HG03354 (cell line): ENCODE measurements around the gene IMMP2L.
A peak's percentile ranks its signal among the peaks of the same experiment; 100 is the strongest.

Source experiments
- ATAC-seq: cut with Tn5 transposase; IDR thresholded peaks from one replicate; pipeline ENCODE4 v1.9.1; 2021; ENCODE audit warnings: mild to moderate bottlenecking; ENCODE audit not compliant: unreplicated experiment, poor library complexity, severe bottlenecking

IMMP2L gene

DNA sequence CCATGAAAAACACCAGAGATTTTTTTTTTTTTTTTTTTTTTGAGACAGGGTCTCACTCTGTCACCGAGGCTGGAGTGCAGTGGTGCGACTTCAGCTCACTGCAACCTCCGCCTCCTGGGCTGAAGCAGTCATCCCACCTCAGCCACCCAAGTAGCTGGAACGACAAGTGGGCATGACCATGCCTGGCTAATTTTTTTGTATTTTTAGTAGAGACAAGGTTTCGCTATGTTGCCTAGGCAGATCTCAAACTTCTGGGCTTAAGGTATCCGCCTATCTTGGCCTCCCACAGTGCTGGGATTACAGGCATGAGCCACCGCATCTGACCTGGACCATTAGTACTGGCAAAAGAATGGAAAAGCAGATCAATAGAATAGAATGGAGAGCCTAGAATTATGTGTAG is 530.4 kb downstream of the IMMP2L start:
- ATAC-seq = no peak

DNA sequence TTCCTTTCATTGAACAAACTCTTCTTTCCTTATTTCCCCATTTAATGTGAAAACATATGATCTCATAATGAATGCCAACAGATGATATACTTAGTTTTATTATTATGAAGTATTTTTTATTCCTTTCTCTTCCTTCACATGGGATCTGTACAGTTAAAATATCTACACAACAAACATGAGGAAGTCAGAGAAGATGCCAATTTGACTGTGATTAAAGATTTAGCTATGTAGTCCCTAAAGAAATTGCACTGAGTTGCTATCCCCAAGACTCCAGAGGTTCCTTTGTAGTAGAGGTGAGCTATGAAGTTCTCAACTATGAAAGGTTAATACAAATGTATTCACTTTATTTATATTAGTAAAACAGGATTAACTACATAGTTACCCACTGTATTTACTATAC is 532.0 kb downstream of the IMMP2L start:
- no peak for ATAC-seq

DNA sequence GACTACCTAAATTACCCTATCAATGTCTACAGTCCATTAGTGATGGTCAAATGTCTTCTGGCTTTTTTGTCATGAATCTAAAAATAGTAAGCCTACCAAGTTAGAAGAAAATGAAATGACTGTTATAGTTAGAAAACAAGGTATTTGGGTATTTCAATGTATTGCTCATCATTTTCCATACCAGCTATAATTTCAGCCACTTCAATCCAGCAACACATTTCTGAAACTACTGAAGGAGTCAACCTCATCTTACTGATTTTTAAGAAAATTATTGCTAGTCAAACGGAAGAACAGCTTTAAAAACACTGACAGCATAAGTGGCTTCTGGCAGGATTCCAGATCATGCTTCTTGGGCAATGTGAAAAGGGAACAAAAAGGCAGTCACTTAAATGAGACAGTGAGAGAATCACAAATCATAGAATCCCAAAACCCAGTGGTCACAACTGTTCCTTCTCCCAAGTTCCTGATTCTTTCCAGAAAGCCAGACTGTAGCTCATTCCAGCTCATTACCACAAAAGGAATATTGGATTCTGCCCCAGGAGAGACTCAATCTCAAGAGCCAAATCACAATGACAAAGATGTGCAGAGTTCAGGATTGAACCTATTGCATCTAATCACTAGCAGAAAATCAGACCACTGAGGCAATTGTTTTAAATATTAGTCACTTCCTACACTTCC is 532.6 kb downstream of the IMMP2L start:
- ATAC-seq = peak; percentile 68

DNA sequence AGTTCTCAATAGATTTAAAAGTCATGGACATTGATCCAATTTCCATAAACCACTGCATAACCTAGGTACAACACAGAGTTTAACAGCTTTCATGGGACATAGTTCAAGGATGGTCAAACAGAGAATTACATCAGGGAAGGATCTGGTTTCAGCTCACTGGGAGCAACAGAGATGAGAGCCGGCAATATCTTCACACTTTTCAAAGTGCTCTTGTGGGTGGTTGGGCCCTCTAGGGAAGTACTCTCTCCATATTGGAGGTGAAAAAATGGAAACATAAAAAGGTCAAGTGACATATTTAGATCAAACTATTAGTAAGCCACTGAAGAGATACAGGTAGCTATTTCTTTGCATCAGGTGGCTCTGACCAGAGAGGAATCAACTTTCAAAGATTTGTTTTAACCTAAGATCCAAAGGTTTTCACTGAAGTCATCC is 533.1 kb downstream of the IMMP2L start:
- no peak for ATAC-seq

DNA sequence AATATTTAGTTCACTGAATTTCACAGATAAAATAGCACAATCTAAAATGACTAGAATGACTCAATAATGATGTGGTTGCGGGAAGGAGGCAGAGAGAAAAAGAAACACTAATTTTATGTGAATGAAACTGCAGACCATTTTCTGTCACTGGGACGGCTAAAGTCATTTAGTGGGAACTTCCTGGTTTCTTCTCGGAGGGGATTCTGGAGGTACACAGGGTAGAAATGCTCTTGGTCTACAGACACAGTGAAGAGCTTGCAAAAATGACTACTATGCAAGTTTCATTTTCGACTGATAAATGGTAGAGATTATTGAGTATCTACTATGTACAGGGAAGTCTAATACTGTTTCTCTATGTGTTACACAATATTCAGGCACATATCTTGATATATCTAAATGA is 534.9 kb downstream of the IMMP2L start:
- ATAC-seq = no peak

DNA sequence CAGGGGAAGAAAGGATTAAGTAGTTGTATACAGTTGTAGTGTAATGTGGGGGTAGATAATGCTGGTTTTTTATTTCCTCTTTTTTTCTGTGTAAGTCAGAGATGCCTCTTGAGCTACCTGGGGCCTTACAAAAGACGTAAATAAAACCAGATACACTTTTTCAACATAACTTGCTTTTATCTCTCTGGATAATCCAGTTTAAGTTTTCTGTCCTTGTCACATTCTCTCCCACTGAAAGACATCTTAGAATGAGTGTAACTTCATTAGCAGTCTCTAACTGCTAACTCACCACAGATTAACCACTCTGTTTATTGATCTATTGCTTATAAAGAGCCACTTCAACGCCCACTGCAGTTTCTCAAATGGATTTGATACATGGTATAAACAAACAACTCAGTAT is 535.5 kb downstream of the IMMP2L start:
- ATAC-seq = no peak

DNA sequence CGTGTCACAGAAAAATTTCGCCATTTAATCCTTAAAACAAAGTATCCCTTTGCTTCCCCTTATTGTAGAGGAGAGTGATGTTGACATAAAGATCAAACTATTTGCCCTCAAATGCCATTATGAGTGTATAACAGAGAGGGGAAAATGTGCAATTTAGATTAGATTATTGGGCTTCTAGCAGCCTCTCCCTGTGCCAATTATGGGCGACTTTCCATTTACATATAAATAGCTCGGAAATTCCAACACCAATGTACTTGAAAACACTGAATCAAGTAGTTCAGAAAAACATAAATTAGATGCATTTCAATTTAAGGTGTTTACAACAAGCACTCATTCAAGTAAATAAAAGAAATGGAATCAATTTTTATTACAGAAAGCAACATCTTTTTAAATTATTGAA is 535.9 kb downstream of the IMMP2L start:
- ATAC-seq = no peak

DNA sequence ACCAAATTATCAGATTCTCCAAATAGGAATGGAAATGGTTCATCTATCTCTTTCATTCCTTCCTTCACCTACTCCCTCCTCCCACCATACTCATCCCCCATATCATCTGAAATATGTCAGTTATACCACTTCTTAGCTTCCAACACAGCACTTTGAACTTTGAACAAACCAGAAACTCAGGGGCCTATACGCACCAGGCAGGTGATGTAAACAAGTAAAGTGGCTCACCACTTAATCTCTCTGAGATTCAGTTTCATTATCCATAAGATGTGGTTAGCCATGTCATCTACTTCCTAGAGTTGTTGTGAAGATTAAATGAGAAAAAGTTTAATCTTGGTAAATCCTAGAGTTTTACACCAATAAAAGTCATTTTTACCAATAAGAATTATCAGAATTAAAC is 537.3 kb downstream of the IMMP2L start:
- peak; percentile 59 for ATAC-seq

DNA sequence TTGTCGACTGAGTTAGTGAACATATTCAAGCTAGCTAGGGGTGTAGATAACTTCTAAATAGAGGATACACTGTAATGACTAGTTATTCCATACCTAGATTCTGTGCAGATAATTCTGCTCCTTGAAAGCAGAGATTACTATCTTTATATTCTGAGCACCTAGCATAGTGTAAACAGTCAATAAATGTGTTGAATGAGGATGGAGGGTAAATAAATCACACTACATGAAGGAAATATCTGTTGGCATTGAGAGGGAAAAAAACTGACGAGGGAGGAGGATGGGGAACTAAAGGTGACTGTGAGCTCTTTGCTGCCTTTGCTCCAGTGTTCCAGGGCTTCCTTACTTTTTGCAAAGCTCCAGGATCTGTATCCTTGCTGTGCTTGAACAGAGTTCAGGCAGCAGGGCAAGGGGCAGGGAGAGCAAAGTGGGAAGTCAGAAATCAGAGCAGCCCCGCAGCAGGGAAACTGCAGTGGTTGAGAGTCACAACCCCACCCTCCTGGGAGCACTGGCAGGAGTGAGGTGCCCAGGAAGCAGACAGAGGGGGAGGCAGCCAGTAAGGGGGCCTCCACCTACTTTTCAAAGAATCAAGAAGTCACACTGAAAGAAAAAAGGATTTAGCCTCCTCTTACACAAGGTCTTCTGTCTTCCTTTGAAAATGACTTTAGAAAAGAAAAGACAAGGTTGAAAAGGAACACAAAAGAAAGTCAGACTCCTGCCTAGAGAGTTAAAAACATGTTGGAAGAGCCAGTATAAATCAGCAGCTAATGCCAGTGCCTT is 543.1 kb downstream of the IMMP2L start:
- no peak for ATAC-seq

DNA sequence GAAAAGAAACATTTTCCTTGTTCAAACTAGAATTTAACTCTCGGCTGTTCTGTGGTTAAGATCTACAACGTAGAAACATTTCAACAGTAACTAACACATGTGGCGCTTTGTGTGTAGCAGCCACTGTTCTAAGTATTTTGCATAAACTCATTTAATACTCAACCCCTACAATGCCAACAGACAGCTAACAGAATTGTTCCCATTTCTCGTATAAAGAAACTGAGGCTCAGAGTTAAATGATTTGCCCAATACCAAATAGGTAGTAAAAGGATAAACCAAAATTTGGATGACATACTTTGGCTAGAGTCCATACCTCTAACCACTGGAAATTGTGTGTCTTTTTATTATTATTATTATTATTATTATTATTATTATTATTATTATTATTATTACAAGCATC is 543.8 kb downstream of the IMMP2L start:
- ATAC-seq = no peak

DNA sequence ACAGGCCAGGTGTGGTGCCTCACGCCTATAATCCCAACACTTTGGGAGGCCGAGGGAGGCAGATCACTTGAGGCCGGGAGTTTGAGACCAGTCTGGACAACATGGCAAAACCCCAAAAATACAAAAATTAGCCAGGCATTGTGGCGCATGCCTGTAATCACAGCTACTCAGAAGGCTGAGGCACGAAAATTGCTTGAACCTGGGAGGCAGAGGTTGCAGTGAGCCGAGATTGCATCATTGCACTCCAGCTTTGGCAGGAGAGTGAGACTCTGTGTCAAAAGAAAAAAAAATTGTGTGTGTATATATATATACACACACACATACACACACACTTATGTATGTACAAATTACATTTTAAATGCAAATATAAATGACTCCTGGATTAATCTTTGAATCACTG is 548.2 kb downstream of the IMMP2L start:
- no peak for ATAC-seq

DNA sequence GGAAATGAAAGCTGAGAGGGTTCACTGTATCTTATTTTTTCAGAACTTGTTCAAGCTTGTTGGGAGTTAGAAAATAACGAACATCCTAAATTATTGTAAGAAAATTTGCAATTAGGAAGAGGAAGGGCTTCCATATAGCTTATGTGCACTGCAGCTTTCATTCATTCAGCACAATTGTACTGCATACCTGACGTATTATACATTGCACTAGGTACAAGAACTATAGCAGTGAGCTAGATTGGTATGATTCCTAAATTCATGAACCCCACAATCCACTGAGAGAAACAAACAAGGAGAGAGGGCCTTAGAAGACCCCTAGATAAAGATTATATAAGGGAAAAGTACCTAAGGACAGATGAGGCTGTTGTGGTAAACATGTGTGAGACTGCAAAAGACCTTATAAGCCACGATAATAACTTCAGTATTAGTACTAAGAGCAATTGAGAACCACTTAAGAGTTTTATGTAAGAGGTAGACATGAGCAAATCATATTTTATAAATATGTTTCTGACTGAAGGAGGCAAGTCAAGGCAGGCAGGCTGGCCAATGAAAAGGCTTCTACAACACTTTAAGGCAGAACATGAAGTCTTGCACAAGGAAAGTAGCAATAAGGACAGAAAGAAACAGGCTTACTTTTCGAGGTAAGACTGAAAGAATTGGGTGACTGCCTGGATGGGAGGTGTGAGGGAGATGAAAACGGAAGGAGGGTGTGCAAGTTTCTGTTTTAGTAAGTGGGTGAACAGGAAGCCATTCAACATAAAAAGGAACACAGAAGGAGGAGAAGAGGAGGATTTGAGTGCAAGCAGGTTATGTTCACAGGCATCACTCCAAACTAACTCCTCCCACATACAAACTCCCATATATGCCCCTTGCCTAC is 549.3 kb downstream of the IMMP2L start:
- peak; percentile 92 for ATAC-seq

DNA sequence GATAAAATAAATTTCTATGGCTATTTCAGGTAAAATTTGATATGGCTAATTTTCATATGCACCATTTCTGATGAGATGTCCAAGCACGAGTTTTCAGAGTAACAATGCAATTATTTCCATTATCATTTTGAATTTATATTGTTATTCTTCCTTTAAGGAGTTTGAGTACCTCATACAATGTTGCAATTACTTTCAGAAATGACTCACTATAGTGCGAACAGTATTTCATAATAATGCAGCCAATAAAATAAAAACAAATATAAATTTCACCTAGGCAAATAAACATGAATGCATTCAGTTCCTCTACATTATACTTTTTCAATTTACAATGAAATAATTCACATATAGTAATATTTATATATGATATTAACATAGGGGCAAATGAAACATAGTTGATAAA is 550.1 kb downstream of the IMMP2L start:
- ATAC-seq = no peak

DNA sequence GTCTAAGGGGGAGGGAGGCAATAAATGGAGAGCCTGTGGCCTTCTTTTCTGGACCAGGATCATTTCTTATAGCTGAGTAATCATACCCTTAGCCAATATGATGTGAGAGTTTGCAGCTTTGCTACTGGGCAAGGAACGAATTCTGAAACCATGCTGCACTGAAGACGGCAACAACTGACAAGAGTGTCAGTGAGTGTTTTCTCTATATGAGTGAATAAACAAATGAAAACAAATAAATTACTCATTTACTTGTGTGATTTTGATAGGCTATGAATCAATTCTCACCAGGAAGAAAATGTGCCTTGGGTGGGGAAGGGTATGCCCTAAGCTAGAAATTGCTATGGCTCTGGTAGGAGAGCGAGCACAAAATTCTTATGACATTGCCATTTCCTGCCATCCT is 550.8 kb downstream of the IMMP2L start:
- ATAC-seq = no peak

DNA sequence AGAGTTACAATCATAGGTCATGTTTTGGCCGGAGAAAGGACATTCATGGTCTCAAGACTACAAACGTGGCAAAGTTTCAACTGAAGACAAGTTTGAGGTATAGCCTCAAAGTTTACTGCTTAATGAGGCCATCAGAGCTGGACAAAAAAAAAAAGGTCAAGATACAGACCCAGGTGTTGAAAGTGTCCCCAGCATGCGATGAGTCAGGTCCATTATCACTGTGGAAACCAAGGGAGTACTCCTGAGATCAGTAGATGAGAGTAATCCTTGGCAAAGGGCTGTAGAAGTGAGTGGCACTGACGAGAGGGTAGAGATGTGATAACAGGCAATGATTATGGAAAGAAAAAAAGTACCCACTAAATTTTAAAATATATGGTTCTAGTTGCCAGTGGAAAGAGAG is 551.5 kb downstream of the IMMP2L start:
- no peak for ATAC-seq

DNA sequence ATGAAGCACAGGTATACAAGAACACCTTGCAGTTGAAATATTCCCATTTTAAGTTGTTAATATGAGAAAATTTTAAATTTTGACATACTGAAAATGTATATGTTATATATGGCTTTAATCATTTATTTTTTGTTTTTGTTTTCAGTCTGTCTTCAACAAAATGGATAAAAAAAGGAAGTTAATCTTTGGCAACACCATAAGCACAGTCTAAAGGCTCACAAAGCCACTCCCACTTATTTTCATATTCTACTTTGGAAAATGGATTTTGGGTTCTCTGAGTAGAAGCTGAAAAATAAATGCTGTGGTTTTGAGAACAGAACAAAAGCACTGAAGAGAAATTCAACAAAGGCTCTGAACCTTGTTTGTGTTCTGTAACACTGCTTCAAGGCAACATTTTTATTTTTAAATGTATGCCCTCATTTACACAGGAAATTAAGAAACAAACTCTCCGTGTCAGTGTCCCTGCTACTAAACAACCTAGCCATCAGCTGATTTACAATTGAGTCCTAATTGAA is 552.7 kb downstream of the IMMP2L start:
- no peak for ATAC-seq

DNA sequence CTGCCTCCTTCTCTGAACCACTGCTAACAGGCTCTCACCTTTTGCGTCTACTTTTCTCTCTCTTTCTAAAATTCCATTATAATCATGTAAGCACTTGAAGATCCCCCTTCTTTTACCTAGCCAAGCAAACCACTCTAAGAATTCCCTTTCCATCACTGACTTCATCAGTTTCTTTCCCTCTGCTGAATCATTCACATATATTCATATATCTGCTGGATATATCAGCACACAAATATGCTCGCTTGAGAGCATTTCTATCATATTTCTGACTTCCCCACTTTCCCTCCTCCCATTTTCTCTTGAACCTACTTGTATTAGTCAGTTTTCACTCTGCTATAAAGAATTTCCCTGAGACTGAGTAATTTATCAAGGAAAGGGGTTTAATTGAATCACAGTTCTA is 555.6 kb downstream of the IMMP2L start:
- no peak for ATAC-seq

DNA sequence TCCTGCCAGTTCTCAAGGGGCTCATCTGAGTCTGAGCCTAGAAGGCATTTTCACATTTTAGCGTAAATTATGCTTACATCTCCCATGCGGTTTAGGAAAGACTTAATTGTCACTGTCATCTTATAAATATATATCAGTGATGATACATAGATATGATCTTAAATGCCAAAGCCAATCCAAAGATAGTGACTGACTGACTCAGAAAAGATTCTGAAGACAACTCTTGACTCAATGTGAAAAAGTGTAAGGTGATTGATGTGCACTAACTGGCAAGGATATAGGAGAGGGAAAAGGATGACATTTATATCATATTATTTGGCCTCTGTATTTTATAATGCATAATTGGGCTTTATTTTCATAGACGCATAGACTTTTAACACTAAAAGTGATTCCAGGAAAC is 556.3 kb downstream of the IMMP2L start:
- ATAC-seq = no peak

DNA sequence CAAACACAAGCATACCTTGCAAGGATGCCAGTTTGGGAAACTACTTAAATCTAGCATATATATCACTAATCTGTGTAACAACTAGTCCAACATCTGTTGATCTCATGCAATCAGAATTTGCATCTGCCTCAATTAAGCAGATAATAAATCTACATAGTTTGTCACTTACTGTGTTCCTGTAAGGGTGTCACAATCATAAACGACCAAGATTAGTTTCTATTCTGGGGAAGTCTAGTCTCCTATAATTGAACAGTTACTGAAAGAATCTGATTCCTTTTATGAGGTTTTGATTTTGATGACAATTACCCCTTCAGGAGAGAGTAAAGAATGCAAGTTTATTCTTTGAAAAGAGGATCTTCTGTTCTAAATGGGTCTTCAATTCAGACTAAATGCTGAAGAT is 556.8 kb downstream of the IMMP2L start:
- ATAC-seq = no peak

DNA sequence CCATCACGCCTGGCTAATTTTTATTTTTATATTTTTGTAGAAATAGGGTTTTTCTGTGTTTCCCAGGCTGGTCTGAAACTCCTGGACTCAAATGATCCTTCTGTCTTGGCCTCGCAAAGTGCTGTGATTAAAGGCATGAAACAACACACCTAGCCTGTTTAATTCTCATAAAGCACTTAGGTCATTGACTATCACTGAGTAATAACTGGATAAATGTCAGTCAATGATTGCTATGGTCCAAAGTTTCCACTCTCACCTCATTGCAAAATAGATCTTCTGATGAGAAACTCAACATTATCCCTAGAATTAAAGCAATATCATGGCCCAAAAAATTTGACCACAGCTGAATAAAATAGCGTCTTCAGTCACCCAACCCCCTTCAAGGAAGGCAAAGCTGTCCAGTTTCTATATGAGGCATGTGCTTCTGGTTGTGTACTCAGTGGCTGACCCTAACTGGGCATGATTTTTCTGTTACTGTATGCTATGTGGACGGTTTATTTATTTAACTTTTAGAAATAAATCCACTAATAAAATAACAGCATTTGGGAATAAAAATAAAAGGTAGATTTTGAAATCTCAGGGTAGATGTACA is 557.9 kb downstream of the IMMP2L start:
- ATAC-seq = peak; percentile 70
